HG03108 (cell line): ENCODE measurements around the gene HSFX3.
"Not testable (repeated sequence)": the region's sequence is repeated elsewhere in the genome, so short reads cannot be mapped to it uniquely, and the experiment has no call there.

Source experiments
- ATAC-seq: cut with Tn5 transposase; IDR thresholded peaks from one replicate; pipeline ENCODE4 v1.9.1; 2021; ENCODE audit warnings: moderate library complexity; ENCODE audit not compliant: unreplicated experiment

HSFX3 gene, protein sequence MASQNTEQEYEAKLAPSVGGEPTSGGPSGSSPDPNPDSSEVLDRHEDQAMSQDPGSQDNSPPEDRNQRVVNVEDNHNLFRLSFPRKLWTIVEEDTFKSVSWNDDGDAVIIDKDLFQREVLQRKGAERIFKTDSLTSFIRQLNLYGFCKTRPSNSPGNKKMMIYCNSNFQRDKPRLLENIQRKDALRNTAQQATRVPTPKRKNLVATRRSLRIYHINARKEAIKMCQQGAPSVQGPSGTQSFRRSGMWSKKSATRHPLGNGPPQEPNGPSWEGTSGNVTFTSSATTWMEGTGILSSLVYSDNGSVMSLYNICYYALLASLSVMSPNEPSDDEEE

DNA sequence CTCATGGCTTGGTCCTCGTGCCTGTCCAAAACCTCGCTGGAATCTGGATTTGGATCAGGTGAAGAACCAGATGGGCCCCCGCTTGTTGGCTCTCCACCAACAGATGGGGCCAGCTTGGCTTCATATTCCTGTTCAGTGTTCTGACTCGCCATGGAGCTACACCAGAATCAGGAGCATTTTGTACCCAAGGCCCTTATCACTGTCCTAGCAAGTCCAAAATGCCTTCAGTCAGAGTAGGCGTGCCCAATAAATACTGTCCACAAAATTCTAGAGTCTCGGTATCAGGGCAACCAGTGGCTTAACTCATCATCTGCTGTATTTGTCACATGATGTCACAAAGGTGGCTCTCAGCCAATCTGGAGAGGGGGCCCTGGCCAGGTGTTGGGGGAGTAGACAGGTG, at the start of gene HSFX3:
Gene HSFX3 (minus strand): TSS at position 224 of the 400 bp plus-strand sequence. CDS start 72 bp downstream, at position 152.
- ATAC-seq = not testable (repeated sequence)

DNA sequence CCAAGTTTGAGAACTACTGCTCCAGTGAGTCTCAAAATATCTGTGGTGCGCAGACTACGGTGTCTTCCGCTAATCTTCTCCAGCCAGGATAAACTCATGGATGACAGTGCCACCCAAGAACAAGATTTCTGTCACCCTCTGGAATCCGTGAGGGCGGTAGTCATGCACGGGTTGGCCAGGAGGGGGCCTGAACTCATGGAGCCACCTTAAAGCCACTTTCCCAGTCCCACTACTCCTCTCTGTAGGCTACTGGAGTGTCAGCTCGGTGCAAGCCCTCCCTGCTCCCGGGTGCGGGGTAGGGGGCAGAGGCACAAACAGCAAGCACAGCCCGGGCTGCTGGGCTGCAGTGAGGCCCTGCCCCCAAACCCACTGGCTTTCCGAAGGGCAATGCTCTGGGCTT, 48.9 kb upstream of the HSFX3 start:
- ATAC-seq = not testable (repeated sequence)

DNA sequence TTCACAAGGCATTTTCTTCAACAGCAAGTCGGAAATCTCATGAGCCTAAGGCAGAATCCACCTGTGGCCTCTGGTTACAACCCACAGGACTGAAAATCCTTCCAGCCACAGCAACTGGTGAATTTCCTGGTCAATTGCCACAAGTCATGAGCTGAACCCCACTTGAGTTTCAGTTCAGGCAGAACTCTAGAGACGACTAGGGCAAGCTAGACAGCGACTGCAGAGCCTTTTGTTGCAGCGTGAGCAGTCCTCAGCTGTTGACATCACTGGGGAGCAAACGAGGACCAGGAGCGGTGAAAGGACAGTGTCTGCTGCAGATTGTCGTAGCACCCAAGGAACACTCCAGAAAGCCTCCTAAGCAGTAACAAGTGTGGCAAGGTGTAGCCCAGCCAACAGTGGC, 46.2 kb upstream of the HSFX3 start:
- not testable (repeated sequence) for ATAC-seq

DNA sequence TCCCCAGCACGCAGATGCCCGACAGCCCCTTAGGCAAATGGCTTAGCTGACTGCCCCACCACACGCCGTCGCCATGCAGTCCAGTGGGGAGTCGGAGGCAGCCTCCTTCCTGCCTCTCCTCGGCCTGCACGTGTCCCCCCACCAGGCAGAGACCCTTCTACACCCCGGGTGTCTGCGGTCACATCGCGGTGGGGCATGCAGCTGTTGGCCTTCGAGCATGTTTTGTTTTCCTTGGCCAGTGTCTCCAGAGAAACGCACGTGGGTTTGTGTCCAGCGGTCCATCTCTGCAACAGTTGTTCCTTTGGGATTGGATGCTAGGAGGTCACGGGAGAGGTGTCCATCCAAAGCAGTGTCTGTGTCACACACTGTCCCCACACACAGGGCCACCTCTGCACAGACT, 45.5 kb upstream of the HSFX3 start, which contains the start of gene HSFX2:
Gene HSFX2 (minus strand): TSS at position 101 of the 400 bp plus-strand sequence. CDS start 614 bp downstream, outside the sequence.
- not testable (repeated sequence) for ATAC-seq

DNA sequence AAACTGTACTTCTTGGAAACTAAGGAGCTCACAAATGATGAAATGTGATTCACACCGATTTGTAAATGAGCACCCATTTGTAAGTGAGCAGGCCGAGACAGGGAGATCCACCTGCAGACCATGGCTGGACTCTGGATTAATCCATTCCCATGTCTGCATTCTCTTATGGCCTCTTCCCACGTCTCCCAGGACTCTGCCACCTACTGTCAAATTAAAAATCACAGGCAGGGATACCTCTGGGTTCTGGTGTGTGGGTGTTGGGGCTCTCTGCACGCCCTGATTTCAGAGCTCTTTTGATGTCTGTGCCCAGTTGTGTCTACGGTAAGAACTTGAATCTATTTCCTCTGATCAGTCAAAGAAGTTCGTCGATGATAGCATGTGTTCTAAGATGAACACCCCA, 41.3 kb upstream of the HSFX3 start:
- not testable (repeated sequence) for ATAC-seq

DNA sequence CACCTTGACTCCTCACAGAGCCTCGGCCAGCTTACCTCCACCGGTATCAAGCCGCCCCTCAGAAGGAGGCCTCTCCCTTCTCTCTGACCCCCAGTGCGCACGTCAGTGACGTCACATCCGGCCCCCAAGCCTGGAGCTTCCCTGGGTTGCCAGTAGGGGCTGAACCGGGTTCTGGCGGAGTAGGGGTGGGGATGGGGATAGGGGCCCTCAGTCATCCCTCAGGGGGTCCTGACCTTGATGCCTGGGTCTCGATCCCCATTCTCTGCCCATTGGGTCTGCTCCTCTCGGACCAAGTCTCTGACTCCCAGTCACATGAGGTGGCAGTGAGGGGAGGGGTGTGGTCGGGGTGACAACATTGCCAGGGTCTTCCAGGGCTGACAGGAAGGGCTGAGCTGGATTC, 37.6 kb upstream of the HSFX3 start, which contains the start of gene MAGEA9B:
Gene MAGEA9B (minus strand): TSS at position 101 of the 400 bp plus-strand sequence. CDS start 4,280 bp downstream, outside the sequence.
- ATAC-seq = not testable (repeated sequence)

DNA sequence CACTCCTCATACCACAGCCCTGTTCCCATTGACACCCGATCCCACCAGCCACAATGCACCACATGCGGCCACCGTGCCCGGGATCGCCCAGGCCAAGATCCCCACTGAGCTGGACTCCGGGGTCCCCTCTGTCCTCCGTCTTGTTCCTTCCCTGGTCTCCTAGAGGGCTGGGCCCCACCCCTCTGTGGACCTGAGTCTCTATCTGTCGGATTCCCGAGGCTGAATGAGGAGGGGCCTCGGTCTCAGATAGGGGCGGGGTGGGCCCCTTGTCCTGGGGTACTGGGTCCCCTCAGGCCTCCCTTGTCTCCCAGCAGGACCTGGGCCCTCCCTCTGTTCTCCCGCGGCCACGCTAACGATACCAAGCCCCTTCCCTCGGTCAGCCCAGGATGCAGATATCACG, 35.9 kb upstream of the HSFX3 start:
- not testable (repeated sequence) for ATAC-seq

DNA sequence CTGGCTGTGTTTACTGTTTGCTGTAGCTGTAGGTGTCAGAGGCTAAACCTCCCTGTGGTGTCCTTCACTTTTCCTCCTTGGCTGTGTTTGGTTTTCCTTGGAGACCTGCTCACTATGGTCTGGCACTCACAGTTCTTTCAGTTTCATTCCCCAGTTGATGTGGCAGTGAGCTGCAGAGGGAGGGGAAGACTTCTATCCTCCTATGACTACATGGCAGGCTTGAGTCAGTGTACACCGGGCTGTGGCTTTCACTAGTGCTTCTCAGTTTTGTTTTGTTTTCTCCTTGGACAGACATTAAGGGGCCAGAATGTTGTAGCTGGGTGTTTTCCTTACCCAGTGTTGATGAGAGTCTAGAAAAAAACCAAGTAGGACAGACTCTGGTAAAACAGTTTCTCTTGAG, 23.7 kb upstream of the HSFX3 start:
- peak; percentile 100 for ATAC-seq

DNA sequence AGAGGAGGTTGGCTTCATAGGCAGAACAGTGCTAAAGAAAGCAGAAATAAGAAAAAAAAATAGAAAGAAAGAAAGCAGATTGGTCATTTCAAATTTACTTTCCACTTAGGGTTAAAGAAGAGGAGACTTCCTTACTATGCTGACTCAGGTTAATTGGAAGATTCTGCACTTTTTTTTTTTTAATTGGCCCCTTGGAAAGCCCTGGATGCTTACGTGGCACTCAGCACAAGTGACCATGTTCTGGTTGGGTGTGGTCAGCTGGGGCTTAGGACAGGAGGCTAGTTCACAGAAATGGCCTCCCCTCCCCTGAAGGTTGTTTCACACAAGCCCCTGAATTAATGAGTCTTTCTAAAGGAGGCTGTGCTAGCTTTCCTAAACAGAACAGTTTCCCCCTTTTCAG, 23.0 kb upstream of the HSFX3 start:
- ATAC-seq = no peak

DNA sequence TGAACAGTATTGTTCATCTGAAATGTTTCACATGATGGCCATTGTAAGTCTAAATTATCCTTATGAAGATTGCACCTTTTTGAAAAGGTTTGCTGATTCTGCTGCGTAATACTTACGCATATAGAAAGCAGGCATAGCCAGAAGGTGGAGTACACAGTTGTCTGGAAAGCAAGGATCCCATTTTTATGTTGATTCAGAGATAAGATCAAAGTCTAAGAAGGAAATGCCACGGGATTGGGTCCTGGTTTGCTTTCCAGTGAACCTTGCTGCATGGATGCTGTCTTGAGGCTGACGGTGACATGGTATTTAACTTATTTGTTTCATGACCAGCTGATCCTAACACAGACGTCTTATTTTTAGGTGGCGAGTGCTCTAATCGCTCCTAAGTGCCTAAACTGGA, 22.0 kb upstream of the HSFX3 start:
- ATAC-seq = no peak

DNA sequence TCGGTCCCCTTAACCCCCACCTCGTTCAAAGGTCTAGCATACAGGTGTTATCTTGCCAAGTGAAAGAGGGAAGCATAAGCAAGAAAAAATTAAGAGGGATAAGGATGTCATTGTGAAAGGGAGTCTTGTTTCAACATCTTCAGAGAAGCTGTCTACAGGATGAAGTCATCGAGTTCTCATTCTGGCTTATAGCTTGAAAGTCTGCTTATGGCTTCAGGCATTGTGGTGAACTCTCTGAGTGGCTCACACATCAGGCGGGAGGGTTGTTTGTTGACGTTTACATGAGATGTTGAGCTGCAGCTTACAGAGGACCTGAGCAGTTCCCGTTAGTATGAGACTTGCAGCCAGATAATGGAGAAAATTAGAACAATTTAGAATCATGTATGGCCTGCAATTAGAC, 20.9 kb upstream of the HSFX3 start:
- ATAC-seq = no peak

DNA sequence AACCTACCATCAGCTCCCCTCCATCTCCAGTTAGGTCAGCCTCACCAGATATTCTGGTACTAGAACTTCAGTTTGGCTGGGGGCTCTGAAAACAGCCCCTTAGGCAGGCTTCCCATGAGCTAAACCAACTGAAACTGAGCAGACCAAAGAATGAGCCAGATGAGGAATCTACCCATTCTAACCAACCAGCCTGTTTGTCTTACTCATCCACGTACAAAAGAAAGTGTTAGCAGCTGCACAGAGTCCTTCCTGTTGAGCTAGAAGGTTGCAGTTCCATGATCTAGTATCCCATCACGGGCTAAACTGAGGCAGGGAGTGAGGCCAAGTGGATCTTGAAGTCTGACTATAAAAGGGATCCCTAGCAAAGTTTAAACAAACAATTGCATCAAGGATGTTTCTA, 20.0 kb upstream of the HSFX3 start:
- no peak for ATAC-seq

DNA sequence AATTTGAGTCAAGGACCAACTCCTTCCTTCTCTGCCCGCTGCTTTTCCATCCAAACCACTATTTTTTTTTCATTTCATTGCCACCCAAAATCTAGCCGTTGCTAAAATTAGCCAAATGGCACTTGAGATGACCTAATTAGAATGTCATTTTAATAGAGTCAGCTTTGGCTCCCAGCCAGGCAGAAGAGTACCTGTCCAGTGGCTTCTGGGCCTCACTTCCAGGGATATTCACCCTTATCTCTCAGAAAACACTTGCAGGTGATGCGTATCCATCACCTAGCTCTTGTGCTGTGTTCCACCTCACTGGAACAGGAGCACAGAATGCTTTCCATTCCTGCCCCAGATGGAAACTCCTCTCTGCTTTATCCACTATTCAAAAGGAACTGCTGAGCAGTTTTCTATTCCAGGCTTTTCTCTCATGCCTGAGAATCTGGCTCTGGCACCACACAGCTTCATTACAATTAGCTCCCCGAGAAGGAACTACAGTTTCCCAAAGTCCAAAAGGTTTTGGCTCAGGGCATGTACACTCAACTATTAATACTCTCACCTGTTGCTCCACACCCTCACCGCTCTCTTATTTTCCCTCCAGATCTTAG, 19.1 kb upstream of the HSFX3 start:
- no peak for ATAC-seq

DNA sequence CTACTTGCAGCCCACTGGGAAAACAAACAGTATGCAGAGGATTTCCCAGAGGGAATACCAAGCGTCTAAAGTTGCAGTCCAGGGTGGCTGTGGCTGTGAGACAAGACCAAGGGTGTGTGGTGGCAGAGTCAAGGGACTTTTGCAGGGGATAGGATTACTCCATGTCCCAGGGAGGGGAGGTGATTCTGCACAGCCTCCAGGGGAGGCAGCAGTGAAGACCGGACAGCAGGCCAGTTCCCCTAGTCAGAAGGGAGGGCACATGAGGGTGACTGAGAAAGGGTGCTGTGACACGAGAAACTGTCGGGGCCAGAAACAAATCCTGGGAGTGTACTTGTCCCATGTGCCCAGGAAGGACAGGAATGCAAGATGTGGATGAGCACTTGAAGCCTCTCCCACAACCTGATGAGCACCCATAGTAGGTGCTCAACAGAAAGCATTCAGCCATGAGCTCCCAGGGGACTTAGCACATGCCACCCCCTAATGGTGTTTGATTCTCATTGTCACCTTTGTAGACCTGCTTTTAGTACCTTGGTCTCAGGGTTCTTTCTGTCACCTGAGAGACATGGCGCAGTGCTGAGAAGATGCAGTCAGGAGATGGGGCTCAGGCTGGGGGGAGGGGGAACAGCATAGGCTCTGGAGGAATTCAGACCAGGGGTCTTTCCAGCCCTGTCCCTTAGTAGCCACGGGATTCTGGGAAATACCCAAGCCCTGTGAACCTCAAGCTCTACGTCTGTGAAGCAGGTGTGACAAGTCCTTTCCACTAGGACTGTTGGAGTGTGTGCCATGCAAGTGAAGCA, 18.1 kb upstream of the HSFX3 start:
- ATAC-seq = no peak

DNA sequence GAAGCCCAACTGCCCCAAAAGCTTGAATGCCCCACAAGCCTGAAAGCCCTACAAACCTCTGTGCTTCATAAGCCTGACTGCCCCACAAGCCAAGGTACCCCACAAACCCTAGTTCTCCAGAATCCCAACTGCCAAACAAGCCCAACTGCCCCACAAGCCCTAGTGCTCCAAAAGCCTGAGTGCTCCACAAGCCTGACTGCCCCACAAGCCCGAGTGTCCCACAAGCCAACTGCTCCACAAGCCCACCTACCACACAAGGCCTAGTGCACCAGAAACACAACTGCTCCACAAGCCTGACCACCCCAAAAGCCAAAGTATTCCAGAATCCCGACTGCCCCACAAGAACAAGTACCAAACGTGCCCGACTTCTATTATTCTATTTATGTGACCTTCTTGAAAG, 13.6 kb upstream of the HSFX3 start:
- ATAC-seq = no peak

DNA sequence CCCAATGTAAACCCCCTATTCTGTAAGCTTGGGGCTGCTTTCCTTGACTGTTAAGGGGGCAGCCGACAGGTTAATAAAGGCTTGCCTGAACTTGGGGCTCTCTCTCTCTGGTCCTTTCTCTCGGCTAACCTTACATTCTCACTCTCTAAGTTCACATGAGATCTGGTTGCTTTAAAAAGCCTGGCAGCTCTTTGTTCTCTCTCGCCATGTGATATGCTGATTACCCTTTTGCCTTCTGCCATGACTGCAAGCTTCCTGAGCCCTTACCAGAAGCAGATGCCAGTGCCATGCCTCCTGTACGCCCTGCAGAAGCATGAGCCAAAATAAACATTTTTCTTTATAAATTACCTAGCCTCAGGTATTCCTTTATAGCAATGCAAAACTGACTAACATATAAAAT, 5.5 kb upstream of the HSFX3 start:
- not testable (repeated sequence) for ATAC-seq

DNA sequence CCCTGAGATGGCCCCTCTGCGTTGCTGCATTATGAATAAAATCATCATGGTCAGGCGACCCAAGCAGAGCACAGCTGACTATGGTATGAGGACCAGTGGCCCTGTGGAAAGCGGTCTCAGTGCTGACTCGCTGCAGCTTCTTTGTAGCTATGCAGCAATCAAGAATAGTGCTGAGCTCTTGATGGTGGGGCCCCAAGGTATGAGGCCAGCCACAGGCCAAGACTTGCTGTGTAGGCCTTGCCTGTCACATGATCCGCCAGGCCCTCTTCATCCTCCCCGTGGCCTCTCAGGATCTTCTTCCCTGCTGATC, 2.2 kb upstream of the HSFX3 start:
- ATAC-seq = not testable (repeated sequence)

DNA sequence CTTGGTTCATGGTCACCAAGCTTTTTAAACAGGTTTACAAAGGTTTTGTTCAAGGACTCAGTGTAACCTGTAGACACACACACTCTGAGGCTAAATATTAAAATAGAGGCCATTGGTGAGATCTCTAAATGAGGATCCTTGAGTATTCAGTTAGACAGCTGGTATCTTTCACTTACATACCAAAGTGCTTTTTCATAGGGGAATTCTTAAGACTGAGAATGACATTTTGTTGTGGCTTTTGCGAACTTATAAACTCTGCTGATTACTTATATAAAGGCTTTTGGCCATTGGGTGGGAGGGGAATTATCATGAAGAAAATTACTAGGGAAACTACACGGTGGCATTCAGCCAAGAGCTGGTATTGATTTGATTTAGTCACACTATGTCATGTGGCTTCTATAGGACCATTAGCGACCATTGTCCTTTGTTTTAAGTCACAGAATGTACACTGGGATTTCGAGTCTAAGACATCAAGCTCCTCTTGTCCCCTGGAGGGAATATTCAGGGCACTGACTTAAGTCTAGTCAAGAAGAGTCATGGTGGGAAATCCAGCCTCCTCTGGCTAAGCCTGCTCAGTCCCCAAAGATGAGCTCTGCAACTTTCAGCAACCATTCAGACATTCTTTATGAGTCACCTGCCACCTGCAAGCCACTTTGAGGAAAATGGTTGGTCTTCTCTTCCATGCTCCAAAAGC, 1.7 kb upstream of the HSFX3 start:
- peak; percentile 41 for ATAC-seq

DNA sequence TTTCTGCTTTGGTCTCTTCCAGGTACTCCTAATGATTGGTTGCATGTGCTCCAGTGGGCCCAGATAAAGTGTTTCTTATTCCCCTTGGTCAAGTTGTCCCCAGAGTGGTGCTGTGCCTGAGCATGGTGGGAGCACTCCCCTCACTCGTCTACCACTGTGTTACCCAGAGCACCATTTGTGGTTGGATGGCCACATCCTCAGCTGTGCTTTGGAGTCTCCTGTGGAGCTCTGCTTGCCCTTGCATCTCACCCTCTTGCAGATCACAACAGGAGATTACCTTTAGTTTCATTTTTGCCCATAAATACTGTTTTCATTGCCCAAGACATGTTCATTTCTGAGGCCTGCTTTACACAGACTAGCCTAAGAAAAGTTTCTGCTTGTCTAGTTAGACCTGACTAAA, 730 bp upstream of the HSFX3 start:
- ATAC-seq = not testable (repeated sequence)

DNA sequence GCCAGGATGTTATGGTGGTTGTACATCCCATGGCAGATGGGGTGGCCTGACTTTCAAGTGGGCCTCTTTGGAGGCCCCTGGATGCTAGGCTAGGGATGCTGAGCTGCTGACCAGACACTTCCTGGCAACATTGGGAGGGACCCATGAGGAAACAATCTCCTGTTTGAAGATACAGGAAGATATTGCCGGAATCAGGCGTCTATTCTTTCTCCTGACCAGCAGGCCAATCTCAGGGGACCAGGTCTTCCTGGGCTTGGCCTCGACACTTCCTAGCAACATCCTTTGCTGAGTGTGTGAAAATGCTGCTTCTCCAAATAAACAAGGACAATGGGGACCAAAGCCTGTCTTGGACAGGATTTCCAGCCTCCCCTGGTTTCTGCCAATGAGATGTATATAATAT, 1.9 kb downstream of the HSFX3 start:
- not testable (repeated sequence) for ATAC-seq

DNA sequence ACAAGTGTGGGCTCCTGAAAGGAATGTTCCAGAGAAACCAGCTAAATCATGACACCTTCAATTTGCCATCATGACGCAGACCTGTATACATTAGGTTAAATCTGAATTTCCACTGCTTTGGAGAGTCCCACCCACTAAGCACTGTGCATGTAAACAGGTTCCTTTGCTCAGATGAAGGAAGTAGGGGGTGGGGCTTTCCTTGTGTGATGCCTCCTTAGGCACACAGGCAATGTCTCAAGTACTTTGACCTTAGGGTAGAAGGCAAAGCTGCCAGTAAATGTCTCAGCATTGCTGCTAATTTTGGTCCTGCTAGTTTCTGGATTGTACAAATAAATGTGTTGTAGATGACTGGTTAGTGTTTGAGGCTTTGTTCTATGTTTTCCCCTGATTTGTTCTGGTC, 2.8 kb downstream of the HSFX3 start:
- not testable (repeated sequence) for ATAC-seq
